NT2/D1 (cell line): ENCODE measurements around the gene CCDC77.
A peak's percentile ranks its signal among the peaks of the same experiment; 100 is the strongest.
"Not testable (repeated sequence)": the region's sequence is repeated elsewhere in the genome, so short reads cannot be mapped to it uniquely, and the experiment has no call there.

ENCODE experiments used
- DNase-seq: peaks from one replicate; pipeline ENCODE4 v3.0.0-alpha.2; 2011; ENCODE audit warnings: low read depth, low spot score
- H3K27me3 ChIP-seq: 2 replicates; pipeline ENCODE4 v1.6.0; 2011; ENCODE audit warnings: mild to moderate bottlenecking; ENCODE audit not compliant: insufficient read length, insufficient read depth
- H3K36me3 ChIP-seq: 2 replicates; pipeline ENCODE4 v1.6.1; 2011; ENCODE audit warnings: mild to moderate bottlenecking, low read length, mixed read lengths; ENCODE audit not compliant: insufficient read depth, insufficient read length
- H3K4me1 ChIP-seq: 2 replicates; pipeline ENCODE4 v1.5.1; 2011; ENCODE audit not compliant: insufficient read depth, insufficient read length
- H3K4me3 ChIP-seq: 2 replicates; pipeline ENCODE4 v1.5.1; 2011; ENCODE audit warnings: low read depth; ENCODE audit not compliant: insufficient read length
- H3K9ac ChIP-seq: 2 replicates; pipeline ENCODE4 v1.6.0; 2011; ENCODE audit warnings: low read depth; ENCODE audit not compliant: insufficient read length
- H3K9me3 ChIP-seq: 2 replicates; pipeline ENCODE4 v1.5.1; 2011; ENCODE audit warnings: mild to moderate bottlenecking, low read length; ENCODE audit not compliant: insufficient read depth
- SUZ12 ChIP-seq: IDR thresholded peaks from 2 replicates; pipeline ENCODE4 v1.6.1; 2011; ENCODE audit not compliant: insufficient read length, insufficient read depth; ENCODE audit errors: extremely low read depth
- YY1 ChIP-seq: IDR thresholded peaks from 2 replicates; pipeline ENCODE4 v1.6.1; 2011; ENCODE audit not compliant: insufficient read length, insufficient read depth
- ZNF274 ChIP-seq: IDR thresholded peaks from 2 replicates; pipeline ENCODE4 v1.6.1; 2011; ENCODE audit warnings: mild to moderate bottlenecking, low read depth, low read length

The CCDC77 gene

DNA sequence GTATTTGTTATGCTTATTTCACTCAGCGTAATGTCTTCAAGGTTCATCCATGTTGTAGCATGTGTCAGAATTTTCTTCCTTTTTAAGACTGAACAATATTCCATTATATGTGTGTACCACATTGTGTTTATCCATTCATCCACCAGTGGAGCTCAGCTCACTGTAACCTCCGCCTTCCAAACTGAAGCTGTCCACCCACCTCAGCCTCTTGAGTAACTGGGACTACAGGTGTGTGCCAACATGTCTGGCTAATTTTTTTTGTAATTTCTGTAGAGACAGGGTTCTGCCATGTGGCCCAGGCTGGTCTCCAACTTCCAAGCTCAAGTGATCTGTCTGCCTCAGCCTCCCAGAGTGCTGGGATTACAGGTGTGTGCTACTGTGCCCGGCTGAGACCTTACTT is 21.1 kb downstream of the CCDC77 start:
- Histone ChIP-seq H3K9me3 (no peaks in the 10 kb centered on the region), H3K4me1 (no peaks in the 10 kb centered on the region), H3K9ac (no peak overlapping the region), H3K36me3 (peaks cover 64% of the 10 kb centered on the region), H3K4me3 (no peak overlapping the region), H3K27me3 (no peaks in the 10 kb centered on the region)
- TF ChIP-seq YY1: no peak
- no peak for TF ChIP-seq ZNF274
- no peak for TF ChIP-seq SUZ12
- DNase-seq: no peak

DNA sequence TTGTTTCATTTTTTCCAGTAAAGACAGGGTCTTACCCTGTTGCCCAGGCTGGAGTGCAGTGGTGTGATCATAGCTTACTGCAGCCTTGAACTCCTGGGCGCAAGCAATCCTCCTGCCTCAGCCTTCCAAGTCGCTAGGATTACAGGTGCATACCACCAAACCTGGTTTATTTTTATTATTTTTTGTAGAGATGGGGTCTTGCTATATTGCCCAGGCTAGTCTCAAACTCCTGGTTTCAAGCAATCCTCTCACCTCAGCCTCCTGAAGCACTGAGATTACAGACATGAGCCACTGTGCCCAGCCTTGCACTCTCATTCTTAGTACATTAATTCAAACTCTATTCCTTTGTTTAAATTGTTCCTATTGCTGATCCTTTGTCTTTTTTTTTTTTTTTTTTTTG is 34.3 kb downstream of the CCDC77 start:
- not testable (repeated sequence) for H3K4me1 ChIP-seq, H3K4me3 ChIP-seq, H3K9me3 ChIP-seq, H3K9ac ChIP-seq, H3K27me3 ChIP-seq, DNase-seq
- H3K36me3 ChIP-seq: peaks cover 93% of the 10 kb centered on the region

DNA sequence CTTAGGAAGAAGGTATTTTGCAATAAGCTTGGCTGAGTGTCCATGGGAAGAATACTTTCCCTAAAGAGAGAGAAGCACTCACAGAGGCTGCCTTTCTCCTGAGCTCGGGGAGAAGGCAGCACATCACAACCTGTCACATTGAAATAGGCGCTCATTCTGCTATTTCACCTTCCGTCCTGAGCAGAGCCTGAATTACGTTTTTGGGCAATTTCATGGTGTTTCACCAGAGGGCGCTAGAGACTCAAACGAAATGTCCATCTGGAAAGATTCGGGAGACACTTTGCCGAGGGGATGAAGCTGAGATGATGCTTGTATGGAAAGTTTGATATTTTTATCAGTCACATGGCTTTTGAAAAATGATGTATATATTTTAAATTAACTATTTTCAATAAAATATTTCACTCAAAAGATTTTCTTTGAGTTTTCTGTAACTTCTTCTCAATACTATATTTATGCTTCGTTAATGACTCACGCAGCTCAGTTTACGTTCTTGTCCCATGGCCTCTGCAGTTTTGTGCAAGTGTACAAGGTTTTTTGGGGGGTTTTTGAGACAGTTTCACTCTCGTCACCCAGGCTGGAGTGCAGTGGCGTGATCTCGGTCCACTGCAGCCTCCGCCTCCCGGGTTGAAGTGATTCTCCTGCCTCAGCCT is 40.9 kb downstream of the CCDC77 start:
- Histone ChIP-seq H3K4me1 (no peaks in the 10 kb centered on the region), H3K27me3 (no peaks in the 10 kb centered on the region), H3K4me3 (no peak overlapping the region), H3K9ac (no peak overlapping the region), H3K9me3 (no peaks in the 10 kb centered on the region), H3K36me3 (peaks cover 46% of the 10 kb centered on the region)
- TF ChIP-seq SUZ12: no peak
- no peak for TF ChIP-seq ZNF274
- no peak for TF ChIP-seq YY1
- DNase-seq: peak; percentile 86

DNA sequence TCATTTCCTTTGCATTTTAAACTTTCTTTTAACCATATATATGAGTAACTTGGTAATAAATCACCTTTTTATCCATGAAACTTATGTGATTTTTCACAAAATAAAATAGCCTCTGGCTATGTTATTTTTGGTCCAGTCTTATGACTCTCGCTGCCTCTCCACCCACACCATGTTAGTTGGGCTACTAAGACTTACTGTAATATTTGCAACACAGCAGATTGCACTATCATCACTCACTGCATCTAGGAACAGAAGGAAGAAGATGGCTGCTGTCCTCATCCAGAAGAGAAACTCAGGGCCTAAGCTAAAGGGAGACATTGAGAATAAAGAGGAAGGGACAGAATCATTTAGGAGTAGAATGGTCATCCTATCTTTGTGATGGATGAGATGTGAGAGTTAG is 45.7 kb downstream of the CCDC77 start:
- Histone ChIP-seq H3K9me3 (no peaks in the 10 kb centered on the region), H3K36me3 (peaks cover 2% of the 10 kb centered on the region), H3K9ac (no peak overlapping the region), H3K4me1 (no peaks in the 10 kb centered on the region), H3K27me3 (no peaks in the 10 kb centered on the region), H3K4me3 (no peak overlapping the region)
- no peak for TF ChIP-seq YY1
- TF ChIP-seq ZNF274: no peak
- no peak for TF ChIP-seq SUZ12
- DNase-seq: no peak

DNA sequence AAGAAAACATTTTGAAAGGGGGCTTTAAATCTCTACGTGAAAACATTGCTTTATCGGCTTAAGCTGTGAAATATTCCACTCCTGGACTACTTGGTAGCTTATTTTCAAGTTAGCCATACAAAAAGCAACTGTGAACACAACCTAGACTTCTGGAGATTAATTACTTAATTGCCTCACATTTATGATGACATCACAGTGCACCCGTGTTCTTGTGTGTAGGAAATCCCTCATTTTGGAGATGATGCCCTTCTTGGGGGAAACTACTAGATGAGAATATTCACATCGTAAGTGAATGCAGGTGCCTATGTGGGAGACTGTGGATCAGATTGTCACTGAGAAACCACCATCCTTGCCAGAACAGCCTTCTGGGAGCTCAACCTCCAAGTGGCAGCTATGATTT is 47.8 kb downstream of the CCDC77 start:
- no peak for TF ChIP-seq ZNF274
- Histone ChIP-seq H3K27me3 (no peaks in the 10 kb centered on the region), H3K36me3 (no peaks in the 10 kb centered on the region), H3K4me1 (no peaks in the 10 kb centered on the region), H3K9ac (no peak overlapping the region), H3K4me3 (no peak overlapping the region), H3K9me3 (peaks cover 8% of the 10 kb centered on the region; the same call in 1 of the 2 replicates)
- no peak for DNase-seq

DNA sequence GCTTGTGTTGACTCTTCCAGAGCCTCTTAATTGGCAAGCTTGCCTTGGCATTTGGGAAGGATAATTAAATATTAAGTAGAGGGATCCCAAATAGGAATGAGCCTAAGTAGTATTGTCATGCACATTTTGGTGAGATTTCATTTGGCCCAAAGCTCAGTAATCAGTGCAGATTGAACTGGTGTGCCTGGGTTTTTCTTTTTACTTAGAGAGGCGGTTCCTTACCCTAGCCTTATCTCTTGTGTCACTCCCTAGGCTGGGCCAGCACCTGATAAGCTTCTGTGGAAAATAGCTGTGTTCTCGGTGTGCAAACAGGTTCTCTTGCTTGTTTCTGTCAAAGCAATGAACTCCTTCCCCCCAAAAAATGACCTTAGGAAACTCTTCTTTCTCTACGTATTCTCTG is 49.0 kb downstream of the CCDC77 start:
- no peak for DNase-seq
- Histone ChIP-seq H3K9ac (no peak overlapping the region), H3K36me3 (no peaks in the 10 kb centered on the region), H3K27me3 (no peaks in the 10 kb centered on the region), H3K4me3 (no peak overlapping the region), H3K4me1 (no peaks in the 10 kb centered on the region), H3K9me3 (peaks cover 8% of the 10 kb centered on the region; the same call in 1 of the 2 replicates)
- TF ChIP-seq YY1 (no peak), ZNF274 (no peak), SUZ12 (no peak)

DNA sequence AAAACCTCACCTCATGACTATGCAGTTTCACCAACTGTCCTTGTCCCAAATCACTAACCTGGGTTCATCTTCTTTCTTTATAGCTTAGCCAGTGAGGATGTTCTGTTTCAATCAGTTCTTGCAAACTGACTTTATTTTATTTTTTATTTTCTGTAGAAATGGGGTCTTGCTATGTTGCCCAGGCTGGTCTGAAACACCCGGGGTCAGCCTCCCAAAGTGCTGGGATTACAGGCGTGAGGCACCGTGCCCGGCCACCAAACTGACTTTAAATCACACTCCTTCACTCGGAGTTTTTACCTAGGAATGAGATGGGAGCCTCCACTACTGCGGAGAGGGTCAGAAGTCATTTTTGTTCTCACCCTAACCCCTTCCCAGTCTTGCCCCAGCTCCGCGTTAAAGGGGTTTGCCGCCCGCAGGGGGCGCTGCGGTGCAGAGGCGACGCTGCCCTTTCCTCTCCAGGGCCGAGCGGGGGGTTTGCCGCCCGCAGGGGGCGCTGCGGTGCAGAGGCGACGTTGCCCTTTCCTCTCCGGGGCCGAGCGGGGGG is 51.3 kb downstream of the CCDC77 start:
- Histone ChIP-seq H3K9ac (no peak overlapping the region), H3K9me3 (peaks cover 8% of the 10 kb centered on the region; the same call in 1 of the 2 replicates), H3K4me3 (no peak overlapping the region), H3K4me1 (no peaks in the 10 kb centered on the region), H3K36me3 (no peaks in the 10 kb centered on the region), H3K27me3 (no peaks in the 10 kb centered on the region)
- no peak for TF ChIP-seq ZNF274
- TF ChIP-seq YY1: no peak
- TF ChIP-seq SUZ12: no peak
- DNase-seq: no peak
